Measurements from ENCODE around the gene CELF1.

- TF ChIP-seq, protein P1, sequence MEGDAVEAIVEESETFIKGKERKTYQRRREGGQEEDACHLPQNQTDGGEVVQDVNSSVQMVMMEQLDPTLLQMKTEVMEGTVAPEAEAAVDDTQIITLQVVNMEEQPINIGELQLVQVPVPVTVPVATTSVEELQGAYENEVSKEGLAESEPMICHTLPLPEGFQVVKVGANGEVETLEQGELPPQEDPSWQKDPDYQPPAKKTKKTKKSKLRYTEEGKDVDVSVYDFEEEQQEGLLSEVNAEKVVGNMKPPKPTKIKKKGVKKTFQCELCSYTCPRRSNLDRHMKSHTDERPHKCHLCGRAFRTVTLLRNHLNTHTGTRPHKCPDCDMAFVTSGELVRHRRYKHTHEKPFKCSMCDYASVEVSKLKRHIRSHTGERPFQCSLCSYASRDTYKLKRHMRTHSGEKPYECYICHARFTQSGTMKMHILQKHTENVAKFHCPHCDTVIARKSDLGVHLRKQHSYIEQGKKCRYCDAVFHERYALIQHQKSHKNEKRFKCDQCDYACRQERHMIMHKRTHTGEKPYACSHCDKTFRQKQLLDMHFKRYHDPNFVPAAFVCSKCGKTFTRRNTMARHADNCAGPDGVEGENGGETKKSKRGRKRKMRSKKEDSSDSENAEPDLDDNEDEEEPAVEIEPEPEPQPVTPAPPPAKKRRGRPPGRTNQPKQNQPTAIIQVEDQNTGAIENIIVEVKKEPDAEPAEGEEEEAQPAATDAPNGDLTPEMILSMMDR (conservative IDR thresholded peaks at IDR 0.05 in 1 of 2, IDR thresholded peaks at IDR 0.05 in 1 of 2; ENCODE audit: low read depth in 1 of 2, low read length in 2 of 2) = no peak
- no peak for TF ChIP-seq EZH2 (IDR thresholded peaks at IDR 0.05; ENCODE audit: low read length, missing control alignments)
Observed at GRCh38 chr11:47503227-47503626, 49.7 kb downstream of the CELF1 start.

Measured in fibroblast of lung (primary cell).